T-cell (primary cell): ENCODE measurements around the gene AGAP1. TPM values are rescaled to one million over a fixed set of nuclear protein-coding genes. Genes with fewer than 3 reads are reported as not detected.

Source experiments
- ATAC-seq, 4 experiments: fragments of 200-7000 bp in 3 of 4; fragments of 150-1000 bp in 1 of 4; cut with Tn5 transposase; replicated peaks in 1 of 4; 1 replicate in 3 of 4; 2 replicates in 1 of 4; pipeline ENCODE4 v1.10.0; 2021; ENCODE audit warnings: moderate library complexity in 3 of 4, mild to moderate bottlenecking in 2 of 4, moderate number of reproducible peaks in 1 of 4
- CTCF ChIA-PET, 2 donors: fragments of 300-600 bp; sonication (Branson Sonifier 250); formaldehyde crosslinking; loops; one replicate each; lab custom pipeline; 2022; ENCODE audit warnings: antibody characterized with exemption in 2 of 2; lab: Charles Lee
- POLR2A ChIA-PET, 2 donors: fragments of 300-600 bp; sonication (Branson Sonifier 250); formaldehyde crosslinking; loops; one replicate each; lab custom pipeline; 2022; ENCODE audit warnings: antibody characterized with exemption in 2 of 2; lab: Charles Lee
- DNase-seq, 35 experiments: peaks; one replicate each; pipeline versions ENCODE4 v3.0.0 to v3.0.0-alpha.2; 2013 to 2023
- H3K27ac ChIP-seq: one replicate; pipeline ENCODE4 v1.5.1; 2013; ENCODE audit warnings: low read length
- H3K27me3 ChIP-seq, 2 experiments: replicated peaks in 1 of 2; 1 replicate in 1 of 2; 2 replicates in 1 of 2; pipeline versions ENCODE4 v1.6.1 to v1.7.0; 2013; ENCODE audit warnings: low read length in 1 of 2, mixed read lengths in 1 of 2; ENCODE audit not compliant: control insufficient read depth in 2 of 2, insufficient read depth in 2 of 2; ENCODE audit errors: extremely low read depth in 1 of 2
- H3K36me3 ChIP-seq, 2 donors: 1 replicate in 1 of 2; 2 replicates in 1 of 2; pipeline versions ENCODE4 v1.6.1 to v1.7.0; 2013; ENCODE audit warnings: low read length in 1 of 2; ENCODE audit not compliant: control insufficient read depth in 2 of 2, insufficient read depth in 1 of 2; ENCODE audit errors: extremely low read depth in 1 of 2
- H3K4me1 ChIP-seq, 2 experiments: 1 replicate in 1 of 2; 2 replicates in 1 of 2; pipeline versions ENCODE4 v1.6.1 to v1.7.0; 2013; ENCODE audit warnings: low read length in 2 of 2, mixed read lengths in 1 of 2; ENCODE audit not compliant: insufficient read depth in 2 of 2, control insufficient read depth in 1 of 2; ENCODE audit errors: extremely low read depth in 1 of 2
- H3K4me3 ChIP-seq, 2 donors: 1 replicate in 1 of 2; 2 replicates in 1 of 2; pipeline versions ENCODE4 v1.5.1 to v1.7.0; 2013; ENCODE audit warnings: mild to moderate bottlenecking in 2 of 2, low read length in 1 of 2, moderate library complexity in 1 of 2; ENCODE audit not compliant: control insufficient read depth in 1 of 2; ENCODE audit errors: extremely low read depth in 1 of 2
- H3K9me3 ChIP-seq: 2 replicates; pipeline ENCODE4 v1.7.0; 2013
- H3K27ac Mint-ChIP-seq, 2 donors: one replicate each; pipeline ENCODE4 v1.8.0; 2020 to 2021; ENCODE audit warnings: mild to moderate bottlenecking in 2 of 2, mixed read lengths in 2 of 2
- H3K27me3 Mint-ChIP-seq, 2 donors: one replicate each; pipeline ENCODE4 v1.8.0; 2021 to 2022; ENCODE audit warnings: mixed read lengths in 2 of 2
- H3K36me3 Mint-ChIP-seq: one replicate; pipeline ENCODE4 v1.8.0; 2021; ENCODE audit warnings: mixed read lengths
- H3K4me1 Mint-ChIP-seq, 3 donors: one replicate each; pipeline ENCODE4 v1.8.0; 2020 to 2022; ENCODE audit warnings: mixed read lengths in 3 of 3, mild to moderate bottlenecking in 1 of 3
- H3K4me3 Mint-ChIP-seq, 3 donors: one replicate each; pipeline ENCODE4 v1.8.0; 2020 to 2022; ENCODE audit warnings: mild to moderate bottlenecking in 3 of 3, mixed read lengths in 3 of 3, moderate library complexity in 3 of 3
- H3K9me3 Mint-ChIP-seq, 3 donors: one replicate each; pipeline ENCODE4 v1.8.0; 2020 to 2022; ENCODE audit warnings: mixed read lengths in 3 of 3
- WGBS: methylation state at CpG from one replicate; pipeline ENCODE4 v1.1.5; 2013; ENCODE audit warnings: missing lambda C conversion rate; ENCODE audit not compliant: insufficient coverage; 5-methylcytosine and 5-hydroxymethylcytosine counted together
- total RNA-seq, 35 experiments: library from RNA in 6 of 35; stranded (reverse) in 6 of 35; fragments of 120-200 nt in 1 of 35; gene quantifications; one replicate each; pipeline versions ENCODE4 v1.2.1 to v1.2.4 and lab custom pipeline; 2013 to 2026

Gene AGAP1
- total RNA-seq, 5 donors from 2014 or later (not counting 1 experiment from before 2014, with no cell fraction given), result 3.9 to 15.6 (median 5.2) TPM

DNA sequence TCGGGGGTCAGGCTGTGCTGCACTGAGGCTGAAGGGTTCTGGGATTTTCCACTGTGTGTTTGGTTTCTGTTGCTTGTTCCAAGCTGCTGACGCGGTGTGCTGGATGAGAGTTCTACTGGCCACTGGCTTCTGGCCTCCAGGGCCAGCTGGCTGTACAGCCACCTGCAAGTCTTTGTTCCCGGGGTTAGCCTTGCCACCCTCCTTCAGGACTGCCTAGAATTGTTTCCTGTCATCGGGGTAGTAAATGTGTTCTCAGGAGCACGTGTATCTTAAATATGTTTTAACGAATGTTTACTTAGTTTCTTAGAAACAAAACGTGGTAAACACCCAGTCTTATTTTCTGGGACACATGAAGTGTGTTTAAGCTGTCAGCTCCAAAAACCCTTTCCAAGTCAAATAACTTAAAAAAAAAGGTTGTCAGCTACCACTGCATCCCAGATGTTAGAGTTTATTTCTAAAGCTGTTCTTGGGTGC lies 231.2 kb downstream of the AGAP1 start:
- Mint-ChIP-seq H3K27ac (no peak overlapping the region), H3K27me3 (peaks cover 0 to 18% of the 10 kb centered on the region in 2 donors), H3K4me1 (no peaks in the 10 kb centered on the region), H3K9me3 (no peaks in the 10 kb centered on the region), H3K4me3 (no peak overlapping the region), H3K36me3 (no peaks in the 10 kb centered on the region)
- Histone ChIP-seq H3K27me3 (peaks cover 0 to 13% of the 10 kb centered on the region in 2 experiments), H3K9me3 (no peaks in the 10 kb centered on the region), H3K36me3 (no peaks in the 10 kb centered on the region), H3K4me1 (no peaks in the 10 kb centered on the region), H3K27ac (no peak overlapping the region), H3K4me3 (no peak overlapping the region)
- DNase-seq, result no peak
- no peak for ATAC-seq
- POLR2A ChIA-PET, result no interaction called here
- CTCF ChIA-PET, result no interaction called here
- WGBS, result 83% methylated on average over 5 of the region's 8 CpGs

DNA sequence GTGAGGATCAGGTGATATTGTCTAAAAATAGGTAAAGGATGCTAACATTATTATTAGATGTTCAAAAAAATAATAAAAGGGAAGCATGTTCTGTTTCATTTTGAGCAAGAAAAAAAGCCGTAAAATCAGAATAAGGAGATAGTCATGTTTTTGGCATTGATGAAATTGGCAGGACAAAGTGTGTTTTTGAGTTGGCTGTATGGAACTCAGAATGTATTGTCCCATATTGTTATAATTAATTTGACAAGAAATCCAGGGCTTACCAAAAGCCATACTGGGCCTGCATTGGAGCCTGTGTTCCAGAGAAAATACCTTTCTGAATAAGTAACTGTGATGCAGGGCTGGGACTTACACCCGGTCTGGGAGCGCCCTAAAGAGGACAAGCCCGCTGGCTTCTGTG lies 232.0 kb downstream of the AGAP1 start:
- Mint-ChIP-seq H3K36me3 (no peaks in the 10 kb centered on the region), H3K4me3 (no peak overlapping the region), H3K27me3 (peaks cover 0 to 14% of the 10 kb centered on the region in 2 donors), H3K27ac (no peak overlapping the region), H3K9me3 (no peaks in the 10 kb centered on the region), H3K4me1 (no peaks in the 10 kb centered on the region)
- ChIA-PET CTCF (no interaction called here), POLR2A (no interaction called here)
- WGBS, result 100% methylated on average over 4 of the region's 4 CpGs
- DNase-seq, result no peak
- H3K4me1 ChIP-seq, result no peaks in the 10 kb centered on the region
- H3K4me3 ChIP-seq, result no peak overlapping the region
- H3K36me3 ChIP-seq, result no peaks in the 10 kb centered on the region
- H3K9me3 ChIP-seq, result no peaks in the 10 kb centered on the region
- no peak for ATAC-seq
- H3K27ac ChIP-seq, result no peak overlapping the region
- peaks cover 0 to 13% of the 10 kb centered on the region in 2 experiments for H3K27me3 ChIP-seq

DNA sequence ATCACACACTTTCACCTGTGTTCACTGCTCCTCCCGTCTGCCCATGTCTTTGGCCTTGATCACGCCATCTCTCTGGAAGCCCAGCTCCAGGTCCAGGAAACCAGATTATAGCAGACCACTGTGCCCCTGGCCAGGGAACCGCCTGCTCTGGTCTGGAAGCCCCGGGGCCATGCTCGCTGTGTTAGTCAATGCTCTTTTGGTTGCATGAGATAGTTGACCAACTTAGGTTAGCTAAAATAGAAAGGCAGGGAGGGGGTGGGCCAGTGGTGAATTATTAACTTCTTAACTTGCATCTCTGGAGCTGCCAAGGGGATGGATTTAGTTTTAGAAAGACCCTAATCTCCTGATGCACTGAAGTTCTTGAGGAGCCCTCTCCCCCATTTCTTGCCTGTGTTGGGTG lies 232.7 kb downstream of the AGAP1 start:
- no peak for ATAC-seq

DNA sequence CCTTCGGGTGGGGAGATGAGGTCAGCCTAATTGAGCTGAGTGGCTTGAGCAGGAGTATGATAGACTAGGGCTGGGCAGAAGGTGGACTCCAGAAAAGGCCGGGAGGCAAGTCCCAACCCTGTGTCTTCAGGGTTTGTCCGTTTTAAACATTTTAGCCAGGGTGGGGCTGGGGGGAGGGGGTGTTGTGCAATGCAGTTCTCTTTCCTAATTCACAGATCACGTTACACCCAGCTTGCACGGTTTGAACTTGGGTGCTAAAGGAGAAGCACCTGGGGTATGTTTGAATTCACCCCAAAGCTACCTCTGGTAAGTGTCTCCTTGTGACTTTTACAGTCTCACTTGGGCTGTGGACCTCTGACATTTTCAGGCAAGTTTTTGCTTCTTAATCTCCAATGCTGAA lies 233.3 kb downstream of the AGAP1 start:
- WGBS, result no CpG with 5 or more reads among the region's 5 CpGs
- peaks cover 0 to 15% of the 10 kb centered on the region in 2 donors for H3K27me3 Mint-ChIP-seq
- H3K4me1 ChIP-seq, result no peaks in the 10 kb centered on the region
- no peaks in the 10 kb centered on the region for H3K9me3 ChIP-seq
- no peaks in the 10 kb centered on the region for H3K4me1 Mint-ChIP-seq
- peaks cover 0 to 13% of the 10 kb centered on the region in 2 experiments for H3K27me3 ChIP-seq
- DNase-seq, result no peak
- no peak overlapping the region for H3K27ac ChIP-seq
- POLR2A ChIA-PET, result no interaction called here
- H3K36me3 Mint-ChIP-seq, result no peaks in the 10 kb centered on the region
- no peaks in the 10 kb centered on the region for H3K36me3 ChIP-seq
- CTCF ChIA-PET, result no interaction called here
- H3K9me3 Mint-ChIP-seq, result no peaks in the 10 kb centered on the region
- H3K4me3 Mint-ChIP-seq, result no peak overlapping the region
- no peak overlapping the region for H3K4me3 ChIP-seq
- H3K27ac Mint-ChIP-seq, result no peak overlapping the region
- ATAC-seq, result no peak

More for the DNA sequence above, 232.7 kb downstream of the AGAP1 start:
- DNase-seq, result no peak
- H3K36me3 Mint-ChIP-seq, result no peaks in the 10 kb centered on the region
- H3K4me3 Mint-ChIP-seq, result no peak overlapping the region
- Histone ChIP-seq H3K27me3 (peaks cover 0 to 13% of the 10 kb centered on the region in 2 experiments), H3K27ac (no peak overlapping the region), H3K9me3 (no peaks in the 10 kb centered on the region), H3K4me3 (no peak overlapping the region), H3K36me3 (no peaks in the 10 kb centered on the region), H3K4me1 (no peaks in the 10 kb centered on the region)
- no peaks in the 10 kb centered on the region for H3K4me1 Mint-ChIP-seq
- CTCF ChIA-PET, result interaction anchor here in 1 of 2 donors (0.6 kb wide), 1 partner anchor 1634 kb away, joined by 3 read pairs; no protein-coding TSS in a partner anchor
- no peak overlapping the region for H3K27ac Mint-ChIP-seq
- H3K27me3 Mint-ChIP-seq, result peaks cover 0 to 21% of the 10 kb centered on the region in 2 donors
- 88% methylated on average over 4 of the region's 5 CpGs for WGBS
- POLR2A ChIA-PET, result no interaction called here
- H3K9me3 Mint-ChIP-seq, result no peaks in the 10 kb centered on the region

DNA sequence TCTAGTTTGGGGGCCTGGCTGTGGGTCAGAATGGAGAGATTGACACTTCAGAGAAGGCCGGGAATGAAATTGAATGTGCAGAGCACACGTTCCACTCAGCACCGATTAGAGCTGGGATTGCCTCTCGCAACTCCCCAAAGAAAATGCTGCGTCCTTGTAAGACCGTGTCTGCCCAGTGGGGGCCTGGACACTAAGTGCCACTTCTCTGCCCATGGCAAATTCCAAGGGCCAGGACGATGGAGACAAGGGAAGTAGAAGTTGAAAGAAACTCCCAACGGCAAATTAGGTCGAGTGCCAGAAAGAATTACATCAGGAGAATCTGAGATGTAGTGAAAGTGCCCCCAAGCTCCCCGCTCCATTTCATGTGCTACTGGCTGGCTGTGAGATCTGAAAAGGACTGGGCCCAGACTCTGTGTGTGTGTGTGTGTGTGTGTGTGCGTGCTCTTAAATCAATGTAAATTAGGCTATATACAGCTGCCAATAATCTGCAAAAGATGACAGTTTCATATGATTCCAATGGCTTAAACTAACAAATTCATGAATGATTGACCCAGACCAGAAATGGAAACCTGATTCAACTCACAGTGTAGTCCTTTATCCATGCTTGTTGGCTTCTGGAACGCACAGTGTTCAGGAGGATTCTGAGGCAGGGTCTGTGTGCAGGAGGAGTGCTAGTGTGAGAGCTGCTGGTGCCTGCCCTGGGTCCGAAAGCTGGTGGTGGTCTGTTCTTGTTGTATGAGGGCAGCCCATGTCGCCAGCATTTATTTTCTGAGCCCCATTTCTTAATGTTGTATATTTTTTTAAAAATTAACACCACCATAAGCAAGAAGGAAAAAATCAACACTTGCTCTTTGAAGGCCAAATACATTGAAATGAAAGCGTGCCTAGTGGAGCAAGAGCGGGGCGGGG lies 234.3 kb downstream of the AGAP1 start:
- Mint-ChIP-seq H3K9me3 (no peaks in the 10 kb centered on the region), H3K36me3 (no peaks in the 10 kb centered on the region), H3K27ac (no peak overlapping the region), H3K4me3 (no peak overlapping the region), H3K4me1 (no peaks in the 10 kb centered on the region), H3K27me3 (peaks cover 6 to 19% of the 10 kb centered on the region in 2 donors)
- H3K36me3 ChIP-seq, result no peaks in the 10 kb centered on the region
- DNase-seq (no peak), ATAC-seq (no peak)
- no peak overlapping the region for H3K4me3 ChIP-seq
- 88% methylated on average over 12 of the region's 17 CpGs for WGBS
- ChIA-PET POLR2A (no interaction called here), CTCF (interaction anchor here in 1 of 2 donors (0.6 kb wide), 1 partner anchor 9 kb away, joined by 3 read pairs; no protein-coding TSS in a partner anchor)
- H3K27ac ChIP-seq, result no peak overlapping the region
- no peaks in the 10 kb centered on the region for H3K9me3 ChIP-seq
- H3K27me3 ChIP-seq, result peaks cover 0 to 20% of the 10 kb centered on the region in 2 experiments
- H3K4me1 ChIP-seq, result no peaks in the 10 kb centered on the region

DNA sequence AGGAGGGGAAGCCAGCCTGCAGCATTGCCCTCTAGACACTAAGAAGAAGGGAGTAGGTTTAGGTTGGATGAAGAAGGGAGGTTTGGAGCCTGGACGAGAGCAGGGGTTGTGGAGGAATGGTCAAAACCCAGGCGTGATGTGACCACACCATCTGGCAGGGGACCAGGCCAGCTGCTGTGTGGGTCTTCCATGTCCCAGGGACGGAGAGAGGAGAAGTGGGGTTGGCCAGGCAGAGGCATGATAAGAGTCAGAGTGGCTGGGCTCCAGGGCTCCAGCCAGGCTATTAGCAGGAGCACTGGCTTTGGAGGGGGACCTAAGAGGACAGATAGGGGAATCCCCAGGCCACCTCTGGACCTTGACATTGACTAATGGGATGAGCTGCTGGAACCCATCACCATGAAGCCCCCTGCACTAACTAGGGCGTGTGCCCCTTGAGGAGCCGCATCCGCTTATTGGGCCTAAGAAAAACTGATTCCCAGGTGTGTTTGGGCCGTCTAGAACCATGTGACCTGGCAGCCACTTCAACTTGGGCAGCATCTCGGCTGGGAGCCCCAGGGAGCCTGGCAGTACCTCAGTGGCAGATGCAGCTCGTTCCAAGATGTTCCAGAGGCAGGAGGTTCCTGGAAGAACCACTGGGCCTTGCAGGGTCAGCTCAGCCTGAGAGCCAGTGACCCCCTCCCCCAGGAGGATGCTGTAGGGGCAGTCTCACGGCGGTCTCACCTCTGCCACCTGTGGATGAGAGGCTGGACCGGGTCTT lies 235.1 kb downstream of the AGAP1 start:
- Histone ChIP-seq H3K4me3 (no peak overlapping the region), H3K27ac (no peak overlapping the region), H3K4me1 (no peaks in the 10 kb centered on the region), H3K36me3 (no peaks in the 10 kb centered on the region), H3K9me3 (no peaks in the 10 kb centered on the region), H3K27me3 (peaks cover 0 to 17% of the 10 kb centered on the region in 2 experiments)
- no peaks in the 10 kb centered on the region for H3K4me1 Mint-ChIP-seq
- no peaks in the 10 kb centered on the region for H3K36me3 Mint-ChIP-seq
- peaks cover 7 to 20% of the 10 kb centered on the region in 2 donors for H3K27me3 Mint-ChIP-seq
- no peak overlapping the region for H3K4me3 Mint-ChIP-seq
- ATAC-seq, result no peak
- H3K27ac Mint-ChIP-seq, result no peak overlapping the region
- ChIA-PET CTCF (no interaction called here), POLR2A (no interaction called here)
- WGBS, result 76% methylated on average over 11 of the region's 12 CpGs
- no peaks in the 10 kb centered on the region for H3K9me3 Mint-ChIP-seq
- no peak for DNase-seq
